ENCODE data around the gene TBC1D21.

The TBC1D21 gene

DNA sequence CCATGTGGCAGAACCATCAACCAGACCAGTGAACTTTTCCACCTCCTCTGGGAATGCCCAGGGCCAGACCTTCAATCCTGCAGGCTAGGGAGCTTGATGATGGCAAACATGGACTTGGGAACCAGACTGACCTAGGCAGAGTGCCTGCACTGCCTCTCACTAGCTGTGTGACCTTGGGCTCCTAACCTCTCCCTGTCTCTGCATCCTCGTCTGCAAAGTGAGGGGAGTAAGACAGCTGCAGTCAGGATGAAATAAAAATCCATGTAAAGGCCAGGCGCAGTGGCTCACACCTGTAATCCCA, 35.4 kb downstream of the TBC1D21 start:
- Histone ChIP-seq H3K36me3 (ENCODE audit: control insufficient read depth, low read length) (no peaks in the 10 kb centered on the region), H3K9me2 (replicated peaks; ENCODE audit: control insufficient read depth, low read length) (no peaks in the 10 kb centered on the region), H3K4me2 (ENCODE audit: low read length) (no peak overlapping the region), H3K79me2 (ENCODE audit: control insufficient read depth, low read length) (no peaks in the 10 kb centered on the region), H3K4me3 (ENCODE audit: low read length) (no peak overlapping the region), H3K4me1 (ENCODE audit: control insufficient read depth, low read length) (peaks cover 7% of the 10 kb centered on the region), H4K20me1 (ENCODE audit: control insufficient read depth, insufficient read depth, low read depth, low read length) (no peaks in the 10 kb centered on the region), H3F3A (ENCODE audit: control insufficient read depth, insufficient read depth) (no peaks in the 10 kb centered on the region), H3K27me3 (ENCODE audit: control insufficient read depth, low read length) (peaks cover 3% of the 10 kb centered on the region; the same call in 1 of the 2 replicates), H3K9me3 (ENCODE audit: control insufficient read depth, insufficient read depth, low read length) (no peaks in the 10 kb centered on the region), H3K27ac (ENCODE audit: low read depth, low read length) (no peak overlapping the region)
- TF ChIP-seq, protein P1, sequence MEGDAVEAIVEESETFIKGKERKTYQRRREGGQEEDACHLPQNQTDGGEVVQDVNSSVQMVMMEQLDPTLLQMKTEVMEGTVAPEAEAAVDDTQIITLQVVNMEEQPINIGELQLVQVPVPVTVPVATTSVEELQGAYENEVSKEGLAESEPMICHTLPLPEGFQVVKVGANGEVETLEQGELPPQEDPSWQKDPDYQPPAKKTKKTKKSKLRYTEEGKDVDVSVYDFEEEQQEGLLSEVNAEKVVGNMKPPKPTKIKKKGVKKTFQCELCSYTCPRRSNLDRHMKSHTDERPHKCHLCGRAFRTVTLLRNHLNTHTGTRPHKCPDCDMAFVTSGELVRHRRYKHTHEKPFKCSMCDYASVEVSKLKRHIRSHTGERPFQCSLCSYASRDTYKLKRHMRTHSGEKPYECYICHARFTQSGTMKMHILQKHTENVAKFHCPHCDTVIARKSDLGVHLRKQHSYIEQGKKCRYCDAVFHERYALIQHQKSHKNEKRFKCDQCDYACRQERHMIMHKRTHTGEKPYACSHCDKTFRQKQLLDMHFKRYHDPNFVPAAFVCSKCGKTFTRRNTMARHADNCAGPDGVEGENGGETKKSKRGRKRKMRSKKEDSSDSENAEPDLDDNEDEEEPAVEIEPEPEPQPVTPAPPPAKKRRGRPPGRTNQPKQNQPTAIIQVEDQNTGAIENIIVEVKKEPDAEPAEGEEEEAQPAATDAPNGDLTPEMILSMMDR (IDR thresholded peaks at IDR 0.05; ENCODE audit: low read depth, low read length, poor library complexity, severe bottlenecking): no peak
- no peak for TF ChIP-seq EZH2phosphoT487 (IDR thresholded peaks at IDR 0.05; ENCODE audit: borderline replicate concordance, low read length)

- Histone ChIP-seq H3K79me2 (ENCODE audit: control insufficient read depth, low read length) (no peaks in the 10 kb centered on the region), H3K4me1 (ENCODE audit: control insufficient read depth, low read length) (peaks cover 7% of the 10 kb centered on the region), H3K27me3 (ENCODE audit: control insufficient read depth, low read length) (peaks cover 8% of the 10 kb centered on the region; the same call in 1 of the 2 replicates), H3K36me3 (ENCODE audit: control insufficient read depth, low read length) (no peaks in the 10 kb centered on the region), H3K4me2 (ENCODE audit: low read length) (no peak overlapping the region), H3K4me3 (ENCODE audit: low read length) (no peak overlapping the region), H4K20me1 (ENCODE audit: control insufficient read depth, insufficient read depth, low read depth, low read length) (no peaks in the 10 kb centered on the region), H3K9me2 (replicated peaks; ENCODE audit: control insufficient read depth, low read length) (no peaks in the 10 kb centered on the region), H3F3A (ENCODE audit: control insufficient read depth, insufficient read depth) (no peaks in the 10 kb centered on the region), H3K27ac (ENCODE audit: low read depth, low read length) (no peak overlapping the region), H3K9me3 (ENCODE audit: control insufficient read depth, insufficient read depth, low read length) (no peaks in the 10 kb centered on the region)
- TF ChIP-seq EZH2phosphoT487 (IDR thresholded peaks at IDR 0.05; ENCODE audit: borderline replicate concordance, low read length): no peak
- TF ChIP-seq, protein P1 (IDR thresholded peaks at IDR 0.05; ENCODE audit: low read depth, low read length, poor library complexity, severe bottlenecking): no peak
Observed at GRCh38 chr15:73909651-73910050, 36.3 kb downstream of the TBC1D21 start.

GRCh38 chr15:73910522-73911303, 37.3 kb downstream of the TBC1D21 start:
- no peak for TF ChIP-seq EZH2phosphoT487 (IDR thresholded peaks at IDR 0.05; ENCODE audit: borderline replicate concordance, low read length)
- TF ChIP-seq, protein P1 (IDR thresholded peaks at IDR 0.05; ENCODE audit: low read depth, low read length, poor library complexity, severe bottlenecking): no peak
- Histone ChIP-seq H3K79me2 (ENCODE audit: control insufficient read depth, low read length) (no peaks in the 10 kb centered on the region), H3K36me3 (ENCODE audit: control insufficient read depth, low read length) (no peaks in the 10 kb centered on the region), H3K4me2 (ENCODE audit: low read length) (no peak overlapping the region), H4K20me1 (ENCODE audit: control insufficient read depth, insufficient read depth, low read depth, low read length) (no peaks in the 10 kb centered on the region), H3K9me2 (replicated peaks; ENCODE audit: control insufficient read depth, low read length) (no peaks in the 10 kb centered on the region), H3F3A (ENCODE audit: control insufficient read depth, insufficient read depth) (no peaks in the 10 kb centered on the region), H3K4me1 (ENCODE audit: control insufficient read depth, low read length) (peaks cover 7% of the 10 kb centered on the region), H3K4me3 (ENCODE audit: low read length) (no peak overlapping the region), H3K27ac (ENCODE audit: low read depth, low read length) (no peak overlapping the region), H3K9me3 (ENCODE audit: control insufficient read depth, insufficient read depth, low read length) (no peaks in the 10 kb centered on the region), H3K27me3 (ENCODE audit: control insufficient read depth, low read length) (peaks cover 10% of the 10 kb centered on the region)

Data from DOHH2 (cell line).